Stromal cell of bone marrow (primary cell): ENCODE measurements around the gene MARCHF10.
"Not testable (repeated sequence)": the region's sequence is repeated elsewhere in the genome, so short reads cannot be mapped to it uniquely, and the experiment has no call there.

Source experiments
- DNase-seq: peaks from one replicate; pipeline ENCODE4 v3.0.0-alpha.2; 2012; ENCODE audit warnings: low read depth

MARCHF10 gene

GRCh38 chr17:62786646-62787045 is 21.5 kb downstream of the MARCHF10 start:
- DNase-seq = no peak

DNA sequence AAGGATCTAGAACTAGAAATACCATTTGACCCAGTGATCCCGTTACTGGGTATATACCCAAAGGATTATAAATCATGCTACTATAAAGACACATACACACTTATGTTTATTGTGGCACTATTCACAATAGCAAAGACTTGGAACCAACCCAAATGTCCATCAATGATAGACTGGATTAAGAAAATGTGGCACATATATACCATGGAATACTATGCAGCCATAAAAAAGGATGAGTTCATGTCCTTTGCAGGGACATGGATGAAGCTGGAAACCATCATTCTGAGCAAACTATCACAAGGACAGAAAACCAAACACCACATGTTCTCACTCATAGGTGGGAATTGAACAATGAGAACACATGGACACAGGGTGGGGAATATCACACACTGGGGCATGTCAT is 22.1 kb downstream of the MARCHF10 start:
- DNase-seq = not testable (repeated sequence)

DNA sequence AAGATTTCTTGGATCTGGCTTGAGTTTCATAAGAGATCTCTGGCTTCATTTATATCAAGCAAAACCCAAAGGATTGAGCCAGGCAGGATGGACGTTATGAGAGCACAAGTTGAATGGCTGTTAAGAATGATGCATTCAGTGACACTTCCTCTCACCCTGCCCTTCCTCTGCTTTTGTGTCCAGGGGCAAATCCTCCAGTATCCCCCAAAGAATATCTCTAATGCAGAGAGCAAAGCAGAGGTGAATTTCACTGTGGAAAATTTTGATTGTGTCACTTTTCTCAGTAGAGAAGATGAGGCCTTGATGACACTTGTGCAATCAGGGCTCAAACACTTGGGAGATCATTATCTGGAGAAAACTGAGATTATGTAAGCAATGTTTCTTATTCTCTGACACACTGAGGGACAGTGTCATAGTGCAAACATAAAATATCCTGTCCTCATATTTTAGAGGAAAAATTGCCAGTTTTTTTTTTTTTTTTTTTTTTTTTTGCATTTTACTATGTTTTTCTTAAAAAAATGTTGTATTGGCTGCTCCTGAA is 25.3 kb downstream of the MARCHF10 start:
- no peak for DNase-seq

GRCh38 chr17:62781831-62782251 is 26.3 kb downstream of the MARCHF10 start:
- no peak for DNase-seq

GRCh38 chr17:62781356-62781755 is 26.8 kb downstream of the MARCHF10 start:
- no peak for DNase-seq

GRCh38 chr17:62780951-62781350 is 27.2 kb downstream of the MARCHF10 start:
- DNase-seq = no peak

DNA sequence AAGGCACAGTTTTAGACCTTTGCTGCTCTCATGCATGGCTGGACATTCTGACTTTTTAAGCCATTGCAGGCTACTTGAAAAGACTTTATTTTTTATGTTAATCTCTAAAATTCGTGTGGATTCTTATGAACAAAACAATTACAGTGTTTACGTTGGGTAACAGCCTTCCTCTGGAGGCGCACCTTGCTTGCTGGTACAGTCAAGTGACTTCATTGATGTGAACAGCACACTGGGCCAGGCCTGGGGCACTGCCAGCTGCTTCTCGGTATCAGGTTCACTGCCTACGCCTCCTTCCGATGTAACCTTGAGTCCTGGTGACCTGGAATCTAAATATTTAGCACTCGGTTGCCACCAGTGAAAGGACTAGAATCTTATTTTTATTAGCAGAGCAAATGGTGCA is 27.8 kb downstream of the MARCHF10 start:
- no peak for DNase-seq

- DNase-seq = no peak
Measured at GRCh38 chr17:62778990-62779681, 29.0 kb downstream of the MARCHF10 start.

GRCh38 chr17:62775876-62776275 is 32.2 kb downstream of the MARCHF10 start:
- DNase-seq = no peak

- no peak for DNase-seq
Measured at GRCh38 chr17:62774338-62774737, 33.8 kb downstream of the MARCHF10 start.

DNA sequence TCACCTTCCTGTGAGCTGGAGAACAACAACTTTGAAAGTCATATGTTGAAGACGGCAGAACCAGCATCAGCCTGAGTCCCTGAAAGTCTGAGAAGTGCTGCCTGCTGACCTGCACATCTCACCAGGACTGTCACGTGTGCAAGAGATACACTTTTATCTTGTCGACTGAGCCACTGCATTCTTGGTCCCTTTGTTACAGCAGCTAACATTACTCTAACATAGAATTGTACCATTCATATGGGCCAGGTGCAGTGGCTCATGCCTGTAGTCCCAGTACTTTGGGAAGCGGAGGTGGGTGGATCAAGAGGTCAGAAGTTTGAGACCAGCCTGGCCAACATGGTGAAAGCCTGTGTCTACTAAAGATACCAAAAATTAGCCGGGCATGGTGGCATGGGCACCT is 40.1 kb downstream of the MARCHF10 start:
- DNase-seq = no peak

GRCh38 chr17:62765351-62765750 is 42.8 kb downstream of the MARCHF10 start:
- DNase-seq = no peak

DNA sequence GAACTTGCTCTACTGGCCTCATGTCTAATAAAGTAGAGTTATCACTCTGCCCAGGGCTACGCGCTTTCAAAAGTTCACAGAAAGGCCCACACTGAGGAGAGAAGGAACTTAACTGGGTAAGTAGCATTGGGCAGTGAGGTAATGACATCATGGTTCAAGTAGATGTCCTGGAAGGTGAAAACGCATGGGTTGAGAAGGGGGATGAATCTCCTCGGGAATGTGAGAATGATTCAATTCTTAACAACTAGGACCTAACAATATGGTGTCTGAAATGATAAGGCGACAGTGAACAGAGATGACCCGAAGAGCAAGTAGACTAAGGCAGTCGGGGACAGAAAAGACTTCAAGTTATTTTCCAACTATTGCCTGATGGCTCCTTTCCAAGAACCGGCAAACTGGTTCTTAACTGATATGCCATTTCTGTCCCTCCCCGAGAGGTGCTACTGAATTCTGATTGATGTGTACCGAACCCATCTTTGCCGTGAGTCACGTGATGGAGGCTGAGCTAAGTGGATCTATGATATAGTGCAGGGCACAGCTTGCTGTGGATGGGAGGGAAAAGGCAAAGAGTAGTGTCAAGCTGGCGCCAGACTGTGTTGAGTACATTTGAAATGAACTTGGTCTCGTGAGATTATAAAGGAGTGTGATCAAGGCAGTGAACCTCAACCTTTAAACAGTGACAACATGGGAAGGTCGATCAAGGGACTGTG is 44.1 kb downstream of the MARCHF10 start:
- DNase-seq = no peak

GRCh38 chr17:62761884-62762283 is 46.2 kb downstream of the MARCHF10 start:
- DNase-seq = no peak

DNA sequence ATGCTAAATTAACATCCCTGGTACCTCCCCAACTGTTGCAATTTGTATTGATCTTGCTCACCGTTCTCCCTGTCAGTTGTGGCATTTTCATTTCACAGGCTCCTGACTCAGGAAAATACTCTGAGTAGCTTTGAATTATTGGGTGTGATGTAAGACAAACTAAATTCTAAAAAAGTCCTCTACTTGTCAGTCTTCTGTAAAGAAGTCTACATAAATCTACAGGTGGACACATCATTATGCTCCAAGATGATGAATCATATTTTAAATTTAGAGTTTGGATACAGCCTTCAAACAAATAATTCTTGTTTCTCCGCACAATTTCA is 47.2 kb downstream of the MARCHF10 start:
- DNase-seq = no peak

- DNase-seq = no peak
Measured at GRCh38 chr17:62760059-62760944, 47.8 kb downstream of the MARCHF10 start.

GRCh38 chr17:62757500-62757951 is 50.6 kb downstream of the MARCHF10 start:
- no peak for DNase-seq

DNA sequence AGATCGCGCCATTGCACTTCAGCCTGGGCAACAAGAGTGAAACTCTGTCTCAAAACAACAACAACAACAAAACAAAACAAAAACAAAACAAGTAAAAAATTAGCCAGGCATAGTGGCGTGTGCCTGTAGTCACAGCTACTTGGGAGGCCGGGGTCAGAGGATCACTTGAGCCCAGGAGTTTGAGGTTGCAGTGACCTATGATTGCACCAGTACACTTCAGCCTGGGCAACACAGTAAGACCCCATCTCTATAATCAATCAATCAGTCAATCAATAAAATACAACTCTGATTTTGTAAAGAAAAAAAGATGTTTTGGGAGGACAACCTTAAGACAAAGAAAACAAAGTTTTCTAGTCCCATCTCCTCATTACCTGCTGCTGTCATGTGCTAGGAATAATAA is 51.9 kb downstream of the MARCHF10 start:
- no peak for DNase-seq

DNA sequence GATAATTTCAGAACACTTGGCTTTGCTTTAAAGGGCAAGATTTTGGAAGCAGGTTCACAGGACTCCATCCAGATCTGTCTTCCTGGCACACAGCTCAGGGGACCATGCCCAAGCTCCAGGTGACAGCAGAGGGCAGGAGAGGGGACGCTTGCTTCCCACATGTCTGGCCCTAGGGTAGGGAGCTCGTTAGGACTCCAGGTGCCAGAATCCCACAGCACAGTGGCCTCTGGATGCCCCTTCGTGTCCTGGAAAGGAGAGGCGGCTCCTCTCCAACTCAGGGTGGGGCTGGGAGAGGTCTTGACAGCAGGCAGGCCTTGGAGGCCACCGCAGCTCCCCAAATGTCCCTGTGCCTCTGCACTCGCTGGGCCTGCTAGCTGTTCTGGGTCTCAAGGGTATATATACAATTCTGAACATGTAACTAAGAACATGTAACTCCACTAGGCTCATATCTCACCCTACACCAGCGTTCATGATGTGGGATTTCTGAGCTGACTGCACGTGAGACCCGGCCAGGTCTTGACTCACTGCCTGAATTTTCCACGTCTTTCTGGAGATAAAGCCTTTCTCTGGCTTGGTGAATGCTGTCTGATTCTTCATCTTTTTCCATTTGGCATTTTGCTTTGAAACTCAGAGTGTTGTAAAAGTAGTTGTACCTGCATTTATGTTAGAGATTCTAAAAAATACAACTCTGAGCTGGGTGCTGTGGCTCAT is 52.8 kb downstream of the MARCHF10 start:
- no peak for DNase-seq

DNA sequence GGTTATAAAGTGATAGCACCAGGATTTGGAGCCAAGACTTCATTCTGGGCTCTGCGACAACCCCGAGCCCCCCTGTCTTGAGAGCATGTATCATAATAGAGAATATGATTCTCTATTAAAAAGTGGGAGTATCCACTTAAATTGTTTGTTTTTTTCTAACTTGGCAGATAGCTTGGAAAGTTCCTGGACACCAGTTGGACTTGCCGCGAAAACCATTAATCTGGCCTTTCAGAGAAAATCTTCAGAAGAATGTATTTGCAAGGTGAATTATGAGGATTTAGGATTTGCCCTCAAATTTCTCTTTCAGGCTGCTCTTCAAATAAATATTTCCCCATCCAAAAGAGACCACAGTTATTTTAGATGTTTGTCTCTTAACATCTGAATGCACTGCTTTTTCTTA is 53.5 kb downstream of the MARCHF10 start:
- DNase-seq = no peak

GRCh38 chr17:62753562-62753961 is 54.6 kb downstream of the MARCHF10 start:
- no peak for DNase-seq
